Astrocyte (in vitro differentiated cells and primary cell): ENCODE results near the gene ZMYND8. TPM values are rescaled to one million over a fixed set of nuclear protein-coding genes. Genes with fewer than 3 reads are reported as not detected.

Source experiments
- DNase-seq: peaks from one replicate; pipeline ENCODE4 v3.0.0-alpha.2; 2010; ENCODE audit warnings: low read depth
- FAIRE-seq: peaks from 2 replicates; lab custom pipeline; 2011; peaks lifted over from hg19 to GRCh38; lab: Jason Lieb, UNC
- H2AFZ ChIP-seq: 2 replicates; pipeline ENCODE4 v1.6.0; 2012; ENCODE audit warnings: low read depth, low read length, inconsistent platforms
- H3K27ac ChIP-seq: 2 replicates; pipeline ENCODE4 v1.5.1; 2011; ENCODE audit warnings: low read depth, low read length, inconsistent platforms
- H3K27me3 ChIP-seq: 2 replicates; pipeline ENCODE4 v1.6.0; 2011; ENCODE audit warnings: low read length, inconsistent platforms; ENCODE audit not compliant: insufficient read depth
- H3K36me3 ChIP-seq: 2 replicates; pipeline ENCODE4 v1.5.1; 2011; ENCODE audit warnings: low read length, inconsistent platforms; ENCODE audit not compliant: insufficient read depth
- H3K4me1 ChIP-seq: 2 replicates; pipeline ENCODE4 v1.5.1; 2011; ENCODE audit warnings: low read length, inconsistent platforms; ENCODE audit not compliant: insufficient read depth
- H3K4me2 ChIP-seq: 2 replicates; pipeline ENCODE4 v1.6.0; 2012; ENCODE audit warnings: low read length, inconsistent platforms
- H3K4me3 ChIP-seq: 2 replicates; pipeline ENCODE4 v1.5.1; 2011; ENCODE audit warnings: low read depth, mild to moderate bottlenecking, low read length, inconsistent platforms; ENCODE audit not compliant: insufficient read depth
- H3K79me2 ChIP-seq: 2 replicates; pipeline ENCODE4 v1.6.0; 2012; ENCODE audit warnings: mild to moderate bottlenecking, low read length, inconsistent platforms; ENCODE audit not compliant: insufficient read depth
- H3K9ac ChIP-seq: 2 replicates; pipeline ENCODE4 v1.6.0; 2012; ENCODE audit warnings: mild to moderate bottlenecking, low read length, inconsistent platforms
- H3K9me3 ChIP-seq: 2 replicates; pipeline ENCODE4 v1.5.1; 2012; ENCODE audit warnings: low read depth, mild to moderate bottlenecking, low read length, inconsistent platforms; ENCODE audit not compliant: insufficient read depth
- H4K20me1 ChIP-seq: 2 replicates; pipeline ENCODE4 v1.6.0; 2012; ENCODE audit warnings: low read length, inconsistent platforms; ENCODE audit not compliant: insufficient read depth
- H3K27ac Mint-ChIP-seq: one replicate; pipeline ENCODE4 v1.8.0; 2021; ENCODE audit warnings: mild to moderate bottlenecking, mixed read lengths; ENCODE audit not compliant: unreplicated experiment
- H3K27me3 Mint-ChIP-seq: one replicate; pipeline ENCODE4 v1.8.0; 2021; ENCODE audit warnings: low read depth, mixed read lengths; ENCODE audit not compliant: unreplicated experiment
- H3K36me3 Mint-ChIP-seq: one replicate; pipeline ENCODE4 v1.8.0; 2021; ENCODE audit warnings: low read depth, mixed read lengths; ENCODE audit not compliant: unreplicated experiment
- H3K4me1 Mint-ChIP-seq: one replicate; pipeline ENCODE4 v1.8.0; 2021; ENCODE audit warnings: low read depth, mixed read lengths; ENCODE audit not compliant: unreplicated experiment
- H3K4me3 Mint-ChIP-seq: one replicate; pipeline ENCODE4 v1.8.0; 2021; ENCODE audit warnings: mild to moderate bottlenecking, moderate library complexity, mixed read lengths; ENCODE audit not compliant: unreplicated experiment
- H3K9me3 Mint-ChIP-seq: one replicate; pipeline ENCODE4 v1.8.0; 2021; ENCODE audit warnings: mild to moderate bottlenecking, mixed read lengths; ENCODE audit not compliant: unreplicated experiment
- CTCF ChIP-seq: IDR thresholded peaks from 2 replicates; pipeline ENCODE4 v1.5.1; 2011; ENCODE audit warnings: low read depth, mild to moderate bottlenecking, inconsistent platforms, low read length, moderate library complexity; ENCODE audit not compliant: insufficient read depth
- EZH2 ChIP-seq: IDR thresholded peaks from 2 replicates; pipeline ENCODE4 v1.6.1; 2012; ENCODE audit warnings: mild to moderate bottlenecking, low read length, inconsistent platforms; ENCODE audit not compliant: insufficient read depth
- total RNA-seq: library from RNA; stranded (reverse); gene quantifications from 2 replicates; pipeline ENCODE4 v1.2.1, GENCODE V29; 2021

The ZMYND8 gene
- total RNA-seq, 1 donor from 2014 or later = 45.8 TPM

GRCh38 chr20:47215653-47216397 lies 140.7 kb downstream of the ZMYND8 start:
- H3K9ac ChIP-seq = no peak overlapping the region
- H3K36me3 Mint-ChIP-seq = peaks cover 12% of the 10 kb centered on the region
- FAIRE-seq (no peak), DNase-seq (no peak)
- H3K4me1 Mint-ChIP-seq = no peaks in the 10 kb centered on the region
- H3K4me2 ChIP-seq = no peak overlapping the region
- no peak overlapping the region for H3K4me3 Mint-ChIP-seq
- no peaks in the 10 kb centered on the region for H3K27me3 ChIP-seq
- peaks cover 6% of the 10 kb centered on the region for H3K79me2 ChIP-seq
- H3K36me3 ChIP-seq = peaks cover 34% of the 10 kb centered on the region
- H3K4me3 ChIP-seq = no peak overlapping the region
- no peaks in the 10 kb centered on the region for H3K9me3 Mint-ChIP-seq
- TF ChIP-seq EZH2 = no peak
- TF ChIP-seq CTCF = no peak
- no peak overlapping the region for H3K27ac ChIP-seq
- H4K20me1 ChIP-seq = no peaks in the 10 kb centered on the region
- H3K27me3 Mint-ChIP-seq = no peaks in the 10 kb centered on the region
- H3K9me3 ChIP-seq = no peaks in the 10 kb centered on the region
- no peaks in the 10 kb centered on the region for H3K4me1 ChIP-seq
- no peak overlapping the region for H2AFZ ChIP-seq
- no peak overlapping the region for H3K27ac Mint-ChIP-seq

GRCh38 chr20:47213966-47214365 lies 142.5 kb downstream of the ZMYND8 start:
- Histone ChIP-seq H3K4me2 (no peak overlapping the region), H3K4me3 (no peak overlapping the region), H3K27me3 (no peaks in the 10 kb centered on the region), H3K79me2 (peaks cover 6% of the 10 kb centered on the region), H2AFZ (no peak overlapping the region), H3K9ac (no peak overlapping the region), H3K4me1 (no peaks in the 10 kb centered on the region), H3K36me3 (peaks cover 35% of the 10 kb centered on the region), H4K20me1 (no peaks in the 10 kb centered on the region), H3K9me3 (no peaks in the 10 kb centered on the region), H3K27ac (no peak overlapping the region)
- Mint-ChIP-seq H3K9me3 (no peaks in the 10 kb centered on the region), H3K36me3 (peaks cover 10% of the 10 kb centered on the region), H3K4me3 (no peak overlapping the region), H3K27ac (no peak overlapping the region), H3K4me1 (no peaks in the 10 kb centered on the region), H3K27me3 (no peaks in the 10 kb centered on the region)
- DNase-seq (no peak), FAIRE-seq (no peak)
- TF ChIP-seq CTCF = no peak
- no peak for TF ChIP-seq EZH2

- Histone ChIP-seq H3K9ac (no peak overlapping the region), H3K4me1 (no peaks in the 10 kb centered on the region), H3K79me2 (peaks cover 6% of the 10 kb centered on the region), H4K20me1 (no peaks in the 10 kb centered on the region), H3K4me2 (no peak overlapping the region), H3K9me3 (peaks cover 2% of the 10 kb centered on the region), H2AFZ (no peak overlapping the region), H3K27ac (no peak overlapping the region), H3K4me3 (no peak overlapping the region), H3K36me3 (peaks cover 35% of the 10 kb centered on the region), H3K27me3 (no peaks in the 10 kb centered on the region)
- peaks cover 4% of the 10 kb centered on the region for H3K36me3 Mint-ChIP-seq
- no peak for FAIRE-seq
- H3K4me3 Mint-ChIP-seq = no peak overlapping the region
- no peak overlapping the region for H3K27ac Mint-ChIP-seq
- DNase-seq = no peak
- H3K4me1 Mint-ChIP-seq = no peaks in the 10 kb centered on the region
- TF ChIP-seq CTCF (no peak), EZH2 (no peak)
- H3K9me3 Mint-ChIP-seq = no peaks in the 10 kb centered on the region
- H3K27me3 Mint-ChIP-seq = no peaks in the 10 kb centered on the region
Observed at GRCh38 chr20:47212606-47213207, 143.8 kb downstream of the ZMYND8 start.
